Lower leg skin (tissue), 3 donors: ENCODE data around the gene TBC1D22A.

Experiments used
- POLR2A ChIP-seq, 2 donors: fragments of 450-650 bp; IDR thresholded peaks; one replicate each; pipeline ENCODE4 v1.6.1; 2016 to 2017; ENCODE audit warnings: antibody characterized with exemption in 2 of 2, mild to moderate bottlenecking in 1 of 2, moderate library complexity in 1 of 2
- TF ChIP-seq, protein P1 (sequence below), 3 donors: fragments of 450-650 bp; IDR thresholded peaks; one replicate each; pipeline ENCODE4 v1.5.1; 2016; ENCODE audit warnings: antibody characterized with exemption in 3 of 3, mild to moderate bottlenecking in 3 of 3, moderate library complexity in 2 of 3

DNA sequence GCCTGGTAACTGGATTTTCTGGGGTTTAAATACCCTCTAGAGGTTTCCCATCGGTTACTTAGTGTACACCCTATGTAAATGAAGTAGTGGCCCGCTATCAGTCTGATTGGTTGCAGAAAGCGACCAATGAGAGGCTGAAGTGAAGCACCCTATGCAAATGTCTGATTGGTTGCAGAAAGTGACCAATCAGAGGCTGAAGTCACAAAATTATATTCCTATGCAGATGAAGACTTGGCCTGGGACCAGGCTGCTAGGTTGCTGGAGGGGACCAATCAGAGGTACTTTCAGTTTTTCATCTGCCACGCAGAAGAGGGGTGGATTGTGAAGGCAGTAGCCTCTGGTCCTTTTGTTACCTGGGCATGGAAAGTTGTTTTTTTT, 134.8 kb downstream of the TBC1D22A start:
- TF ChIP-seq, protein P1, sequence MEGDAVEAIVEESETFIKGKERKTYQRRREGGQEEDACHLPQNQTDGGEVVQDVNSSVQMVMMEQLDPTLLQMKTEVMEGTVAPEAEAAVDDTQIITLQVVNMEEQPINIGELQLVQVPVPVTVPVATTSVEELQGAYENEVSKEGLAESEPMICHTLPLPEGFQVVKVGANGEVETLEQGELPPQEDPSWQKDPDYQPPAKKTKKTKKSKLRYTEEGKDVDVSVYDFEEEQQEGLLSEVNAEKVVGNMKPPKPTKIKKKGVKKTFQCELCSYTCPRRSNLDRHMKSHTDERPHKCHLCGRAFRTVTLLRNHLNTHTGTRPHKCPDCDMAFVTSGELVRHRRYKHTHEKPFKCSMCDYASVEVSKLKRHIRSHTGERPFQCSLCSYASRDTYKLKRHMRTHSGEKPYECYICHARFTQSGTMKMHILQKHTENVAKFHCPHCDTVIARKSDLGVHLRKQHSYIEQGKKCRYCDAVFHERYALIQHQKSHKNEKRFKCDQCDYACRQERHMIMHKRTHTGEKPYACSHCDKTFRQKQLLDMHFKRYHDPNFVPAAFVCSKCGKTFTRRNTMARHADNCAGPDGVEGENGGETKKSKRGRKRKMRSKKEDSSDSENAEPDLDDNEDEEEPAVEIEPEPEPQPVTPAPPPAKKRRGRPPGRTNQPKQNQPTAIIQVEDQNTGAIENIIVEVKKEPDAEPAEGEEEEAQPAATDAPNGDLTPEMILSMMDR (IDR thresholded peaks at IDR 0.05) = no peak
- no peak for TF ChIP-seq POLR2A (IDR thresholded peaks at IDR 0.05)
